GM19324 (cell line): ENCODE measurements around the gene BLACAT1.
"Not testable (repeated sequence)": the region's sequence is repeated elsewhere in the genome, so short reads cannot be mapped to it uniquely, and the experiment has no call there.

Experiments used
- ATAC-seq: cut with Tn5 transposase; IDR thresholded peaks from one replicate; pipeline ENCODE4 v1.9.1; 2021; ENCODE audit warnings: mild to moderate bottlenecking, moderate library complexity; ENCODE audit not compliant: unreplicated experiment, low FRiP score

BLACAT1 gene

GRCh38 chr1:205442051-205442725, 13.7 kb downstream of the BLACAT1 start:
- no peak for ATAC-seq

GRCh38 chr1:205441716-205442050, 14.2 kb downstream of the BLACAT1 start:
- ATAC-seq = no peak

DNA sequence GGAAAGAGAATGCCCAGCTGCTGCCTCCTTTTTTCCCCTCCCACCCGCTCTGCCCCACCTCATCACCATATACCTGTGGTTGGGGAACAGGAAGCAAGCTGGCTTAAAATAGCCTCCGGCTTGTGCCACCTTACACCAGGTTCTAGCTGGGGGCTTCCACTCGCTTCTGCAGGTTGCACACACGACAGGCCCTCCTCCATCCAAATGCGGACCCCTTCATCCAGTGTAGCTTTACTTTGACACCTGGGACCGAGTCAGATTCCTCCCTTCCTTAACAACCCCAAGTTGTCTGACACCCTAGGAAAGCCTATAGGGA, 14.6 kb downstream of the BLACAT1 start:
- no peak for ATAC-seq

DNA sequence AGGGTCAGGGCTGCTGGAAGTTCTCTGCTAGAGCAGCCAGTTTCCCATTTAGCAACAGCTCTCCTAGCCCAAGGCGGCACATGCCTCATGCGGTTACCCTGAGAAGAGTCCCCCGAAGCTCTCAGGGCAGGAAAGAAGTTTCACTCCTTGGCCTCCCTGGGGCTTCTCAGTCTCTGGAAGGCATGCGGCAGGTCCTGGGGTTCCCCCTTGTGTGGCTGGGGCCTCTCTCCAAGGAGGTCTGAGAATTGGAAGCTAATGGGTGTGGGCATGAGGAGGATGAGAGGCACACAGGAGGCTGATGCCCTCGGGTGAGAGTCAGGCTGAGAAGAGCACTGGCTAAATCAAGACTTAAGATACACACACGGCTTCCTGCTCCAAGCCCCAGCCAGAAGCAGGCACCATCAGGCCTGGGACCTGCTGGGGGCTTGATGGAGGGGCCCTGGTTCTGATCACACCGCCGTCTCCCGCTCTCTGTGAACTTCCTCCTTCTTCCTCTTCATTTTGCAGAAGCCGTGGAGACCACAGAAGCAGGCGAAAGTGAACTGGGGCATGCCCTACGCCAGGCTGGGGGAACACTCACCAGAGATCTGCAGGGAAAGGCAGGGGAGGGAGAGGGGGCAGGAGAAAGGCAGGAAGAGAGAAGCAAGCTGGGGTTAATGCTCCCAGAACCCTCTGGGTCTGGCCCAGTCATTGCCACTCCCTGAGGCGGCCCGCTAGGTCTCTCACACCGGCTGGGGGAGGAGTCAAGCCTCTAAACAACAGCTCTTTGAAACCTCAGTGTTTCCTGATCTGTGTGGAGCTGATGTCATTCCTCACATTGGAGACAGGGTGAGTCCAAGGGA, 15.1 kb downstream of the BLACAT1 start:
- ATAC-seq = peak; percentile 68

DNA sequence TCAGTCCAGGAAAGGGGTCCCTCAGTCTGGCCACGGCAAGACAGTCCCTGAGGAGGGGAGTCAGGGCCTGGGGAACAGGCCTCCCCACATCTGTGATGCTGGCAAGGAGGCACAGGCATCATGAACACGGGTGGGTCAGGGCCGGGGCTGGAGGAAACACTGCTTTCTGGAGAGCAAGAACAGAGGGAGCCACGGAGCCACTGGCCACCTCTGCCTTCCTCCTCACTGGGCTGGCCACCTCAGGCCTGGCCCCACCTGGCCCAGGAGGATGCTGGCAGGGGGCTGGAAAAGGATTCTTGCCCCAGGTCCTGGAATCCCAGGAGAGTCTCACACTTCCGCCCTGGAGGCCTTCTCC, 15.7 kb downstream of the BLACAT1 start:
- ATAC-seq = no peak

DNA sequence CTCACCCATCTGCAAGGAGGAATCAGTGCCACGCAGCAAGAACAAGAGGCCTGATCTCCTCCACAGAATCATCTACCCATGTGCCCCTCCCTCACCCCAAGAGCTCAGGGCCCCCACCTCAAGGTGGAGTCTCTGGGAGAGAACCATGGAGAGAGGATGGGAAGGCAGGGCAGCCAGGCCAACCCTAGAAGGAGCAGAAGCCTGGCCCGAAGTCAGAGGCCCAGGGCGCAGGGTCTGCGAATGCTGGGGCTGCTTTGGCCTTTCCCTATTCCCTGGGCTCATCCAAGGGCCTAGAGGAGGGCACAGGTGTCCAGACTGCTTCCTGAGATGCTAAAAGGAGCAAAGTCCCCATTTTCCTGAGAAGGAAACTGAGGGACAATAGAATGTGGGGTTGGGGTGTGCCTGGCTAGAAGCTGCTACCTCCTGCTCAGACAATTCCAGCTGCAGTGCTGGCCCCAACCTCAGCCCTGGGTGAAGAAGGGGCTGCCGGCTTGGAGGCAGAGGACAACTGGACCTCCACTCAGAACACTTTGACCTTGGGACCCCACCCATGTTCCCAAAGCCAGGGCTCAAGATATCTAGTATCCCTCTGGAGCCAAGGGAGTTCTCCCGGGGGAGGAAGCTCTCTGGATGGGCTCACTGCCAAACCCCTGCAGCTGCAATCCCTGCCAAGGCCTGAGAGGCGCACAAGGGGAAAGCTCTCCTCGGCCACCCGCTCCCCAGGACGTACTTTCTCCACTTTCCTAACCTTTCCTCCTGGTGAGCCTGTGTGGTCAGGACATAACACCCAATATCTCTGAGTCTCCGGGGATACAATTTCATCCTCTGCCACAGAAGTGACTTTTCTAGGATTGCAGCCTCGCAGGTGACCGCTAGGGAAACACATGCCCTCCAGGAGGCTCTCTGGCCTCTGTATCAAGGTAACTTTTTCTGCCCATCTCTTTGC, 17.4 kb downstream of the BLACAT1 start:
- ATAC-seq = no peak

DNA sequence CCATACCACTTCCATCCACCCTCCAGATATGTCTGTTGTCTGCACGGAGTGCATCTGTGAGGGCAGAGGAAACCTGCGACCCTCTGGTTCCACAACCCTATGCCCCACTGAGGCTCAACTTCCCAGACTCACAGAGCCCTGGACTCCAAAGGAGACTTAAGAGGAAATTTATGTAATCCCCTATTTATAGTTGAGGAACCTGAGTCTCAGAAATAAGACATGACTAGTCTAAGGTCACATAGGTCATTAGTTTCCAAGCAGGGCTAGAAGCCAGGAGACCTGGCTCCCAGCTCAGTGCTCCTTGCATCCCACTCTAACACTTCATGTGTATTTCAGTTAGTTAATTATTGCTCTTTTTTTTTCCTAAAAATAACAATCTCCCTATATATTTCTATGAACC, 18.3 kb downstream of the BLACAT1 start:
- ATAC-seq = no peak

- no peak for ATAC-seq
These were observed 19.0 kb downstream of the BLACAT1 start for GRCh38 chr1:205436776-205437410.

- ATAC-seq = no peak
These were observed 20.0 kb downstream of the BLACAT1 start for GRCh38 chr1:205435578-205436573.

DNA sequence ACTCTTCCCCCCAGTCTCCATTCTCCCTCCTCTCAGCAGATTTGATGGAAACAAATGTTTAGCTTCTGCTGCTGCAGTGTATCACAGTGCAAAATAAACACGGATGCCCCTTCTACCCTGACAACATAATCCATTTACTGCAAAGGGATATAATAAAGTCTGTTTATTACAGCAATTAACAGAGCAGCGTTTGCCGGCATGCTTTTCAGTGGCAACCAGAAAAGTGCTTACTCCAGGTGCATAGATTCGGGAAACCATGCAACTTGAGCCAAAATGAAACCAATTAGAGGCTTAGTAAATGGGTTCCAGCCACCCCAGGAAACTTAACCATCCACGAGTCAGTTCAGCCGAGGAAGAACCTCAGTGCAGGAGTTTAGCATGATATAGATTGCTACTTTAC, 21.1 kb downstream of the BLACAT1 start:
- no peak for ATAC-seq

DNA sequence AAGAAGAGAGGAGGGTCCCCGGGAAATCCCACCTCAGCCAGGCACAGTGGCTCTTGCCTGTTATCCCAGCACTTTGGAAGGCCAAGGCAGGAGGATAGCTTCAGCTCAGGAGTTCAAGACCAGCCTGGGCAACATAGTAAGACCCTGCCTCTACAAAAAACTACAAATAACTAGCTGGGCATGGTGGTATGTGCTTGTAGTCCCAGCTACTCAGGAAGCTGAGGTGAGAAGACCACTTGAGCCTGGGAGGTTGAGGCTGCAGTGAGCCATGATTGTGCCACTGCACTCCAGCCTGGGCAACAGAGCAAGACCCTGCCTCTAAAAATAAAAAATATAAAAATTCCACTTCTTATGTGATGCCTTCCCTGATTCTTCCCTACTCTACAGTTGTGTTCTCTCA, 23.2 kb downstream of the BLACAT1 start:
- ATAC-seq = not testable (repeated sequence)

DNA sequence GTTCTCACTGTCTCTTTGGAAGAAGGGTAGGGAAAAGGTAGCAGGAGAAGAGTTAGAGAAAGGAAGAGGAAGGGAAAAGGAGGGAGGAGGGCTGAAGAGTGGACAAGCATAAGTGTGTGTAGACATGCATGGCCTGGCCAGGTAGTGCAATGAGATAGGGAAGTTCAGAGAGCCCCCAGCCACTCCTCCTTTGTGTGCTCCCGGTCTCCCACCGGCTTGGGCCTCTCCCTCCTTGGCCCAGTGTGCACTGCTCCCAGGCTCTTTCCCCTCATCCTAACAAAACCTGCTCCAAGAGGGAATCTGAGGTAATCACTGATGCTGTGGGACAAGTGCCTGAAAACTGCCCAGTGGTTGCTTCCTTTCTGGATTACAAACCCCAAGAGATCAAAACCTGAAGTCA, 23.7 kb downstream of the BLACAT1 start:
- no peak for ATAC-seq

- ATAC-seq = peak; percentile 54
These were observed 25.0 kb downstream of the BLACAT1 start for GRCh38 chr1:205430696-205431305.

- no peak for ATAC-seq
These were observed 25.8 kb downstream of the BLACAT1 start for GRCh38 chr1:205429762-205430695.

DNA sequence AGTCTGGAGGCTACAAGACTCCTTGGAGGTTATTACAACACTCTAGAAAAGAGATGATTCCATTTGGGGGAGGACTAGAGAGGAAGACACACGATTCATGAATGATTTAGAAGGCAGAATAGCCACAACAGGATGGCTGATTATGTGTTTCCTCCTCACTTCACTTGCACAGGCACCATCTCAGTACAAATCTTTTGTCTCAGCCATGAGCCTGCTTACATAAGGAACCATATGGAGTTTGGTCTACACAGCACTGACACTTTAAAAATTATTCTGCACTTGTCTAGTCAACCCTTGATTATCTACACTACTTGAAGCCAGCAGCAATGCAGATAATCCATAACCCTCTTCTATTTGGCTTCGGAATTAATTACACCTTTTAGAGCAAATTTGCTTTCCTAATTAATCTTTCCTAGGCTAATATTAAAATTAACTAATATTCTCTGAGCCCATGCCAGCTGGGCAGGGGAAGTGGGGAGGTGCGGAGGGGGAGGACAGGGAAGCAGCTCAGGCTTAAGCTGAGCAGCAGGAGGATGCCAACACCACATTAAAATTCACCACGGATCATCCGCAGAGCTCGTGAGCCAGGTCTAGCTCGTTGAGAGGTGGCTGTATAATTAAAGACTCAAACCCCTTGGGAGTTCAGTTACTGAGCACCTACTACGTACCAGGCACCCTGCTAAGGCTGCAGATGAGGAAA, 30.8 kb downstream of the BLACAT1 start:
- ATAC-seq = no peak

DNA sequence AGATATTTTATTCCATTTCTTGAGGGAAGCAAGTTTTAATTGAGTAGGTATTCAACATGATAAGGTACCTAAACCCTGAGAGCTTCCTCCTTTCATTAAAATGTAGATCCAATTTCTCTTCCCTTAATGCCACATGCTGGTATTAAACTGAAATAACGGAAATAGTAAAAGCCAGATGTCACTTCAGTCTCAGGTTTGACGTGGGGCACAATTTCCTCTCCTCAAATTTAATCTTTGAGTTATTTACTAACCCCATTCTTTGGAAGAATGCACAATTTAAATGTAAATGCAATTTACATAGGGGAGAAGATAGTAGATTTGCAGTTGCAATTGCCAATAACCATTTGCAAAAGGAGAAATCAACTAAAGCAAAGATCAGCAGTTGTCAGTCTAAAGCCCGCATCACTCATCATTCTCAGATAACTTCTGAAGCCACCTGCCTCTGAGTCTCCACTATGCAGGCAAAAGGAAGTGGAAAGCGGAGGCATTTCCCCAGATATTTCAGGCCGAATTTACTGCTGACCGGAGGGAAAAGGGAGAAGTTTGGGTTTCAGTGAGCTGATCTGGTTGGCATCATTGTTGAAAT, 31.9 kb downstream of the BLACAT1 start:
- no peak for ATAC-seq

DNA sequence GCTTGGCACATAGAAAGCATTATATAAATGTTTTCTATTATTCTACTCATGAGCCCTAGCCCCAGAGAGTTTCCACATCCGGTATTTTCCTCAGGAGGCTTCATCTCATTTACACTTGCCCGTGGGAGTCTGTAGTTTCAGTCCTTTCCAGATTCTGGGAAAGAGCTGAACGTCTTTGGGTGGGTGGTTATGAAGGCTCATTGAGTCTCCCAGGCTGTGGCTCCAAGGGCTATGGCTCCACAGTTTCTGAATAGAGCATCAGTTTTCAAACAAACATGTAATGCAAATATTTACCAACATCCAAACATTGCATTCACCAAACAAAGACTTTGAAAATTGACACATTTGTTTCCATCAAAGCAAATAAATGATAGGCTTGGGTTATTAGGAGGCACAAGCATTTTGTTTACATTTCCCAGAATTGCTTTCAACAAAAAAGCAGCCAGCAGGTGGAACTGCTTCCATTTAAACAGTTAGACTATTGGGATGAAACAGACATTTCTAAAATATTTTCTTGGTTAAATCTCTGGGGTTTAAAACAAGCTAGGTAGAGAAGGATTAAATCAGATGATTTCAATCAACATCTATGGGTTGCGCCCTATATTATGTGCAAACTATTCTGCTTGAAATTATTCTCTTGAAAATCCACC, 32.7 kb downstream of the BLACAT1 start:
- ATAC-seq = no peak
